SU-DHL-6 (cell line): ENCODE measurements around the gene RGS7.

Experiments used
- H2AFZ ChIP-seq: fragments of 200-600 bp; sonication (generic); 2 replicates; pipeline ENCODE4 v1.6.1; 2014; ENCODE audit warnings: low read depth, mild to moderate bottlenecking, moderate library complexity, mixed read lengths, antibody characterized with exemption, low read length; ENCODE audit not compliant: severe bottlenecking
- H3F3A ChIP-seq: fragments of 200-600 bp; shearing (Covaris generic); 2 replicates; pipeline ENCODE4 v1.6.0; 2016; ENCODE audit warnings: antibody characterized with exemption, mild to moderate bottlenecking; ENCODE audit not compliant: insufficient read depth
- H3K27ac ChIP-seq: fragments of 200-600 bp; sonication (generic); 2 replicates; pipeline ENCODE4 v1.5.1; 2016; ENCODE audit warnings: low read depth, mild to moderate bottlenecking, low read length, moderate library complexity, mixed read lengths
- H3K27me3 ChIP-seq: fragments of 200-600 bp; sonication (generic), shearing (Covaris generic); 2 replicates; pipeline ENCODE4 v1.6.0; 2014; ENCODE audit warnings: mild to moderate bottlenecking, low read length
- H3K36me3 ChIP-seq: fragments of 200-600 bp; sonication (generic); 2 replicates; pipeline ENCODE4 v1.6.1; 2014; ENCODE audit warnings: mild to moderate bottlenecking, low read length, mixed read lengths
- H3K4me2 ChIP-seq: fragments of 300-600, 200-600 bp; shearing (Covaris generic), sonication (generic); 2 replicates; pipeline ENCODE4 v1.6.0; 2014; ENCODE audit warnings: low read length, low read depth, mild to moderate bottlenecking; ENCODE audit not compliant: poor library complexity, severe bottlenecking
- H3K4me3 ChIP-seq: fragments of 200-600 bp; sonication (generic); 2 replicates; pipeline ENCODE4 v1.5.1; 2014; ENCODE audit warnings: antibody characterized with exemption, low read length, mild to moderate bottlenecking, mixed read lengths; ENCODE audit not compliant: insufficient read depth, poor library complexity, severe bottlenecking
- H3K79me2 ChIP-seq: fragments of 200-600 bp; sonication (generic); 2 replicates; pipeline ENCODE4 v1.6.1; 2014; ENCODE audit warnings: mild to moderate bottlenecking, low read length, moderate library complexity; ENCODE audit not compliant: insufficient read depth
- H3K9ac ChIP-seq: fragments of 200-600 bp; sonication (generic); 2 replicates; pipeline ENCODE4 v1.7.0; 2014; ENCODE audit warnings: mild to moderate bottlenecking, low read length
- H3K9me2 ChIP-seq: fragments of 200-600 bp; sonication (generic); replicated peaks from 2 replicates; pipeline ENCODE4 v1.6.1; 2014; ENCODE audit warnings: low read length; ENCODE audit not compliant: insufficient read depth
- H3K9me3 ChIP-seq: fragments of 200-600 bp; sonication (generic); 2 replicates; pipeline ENCODE4 v1.6.1; 2014; ENCODE audit warnings: low read length, mixed read lengths; ENCODE audit not compliant: insufficient read depth
- H4K20me1 ChIP-seq: fragments of 200-600 bp; sonication (generic); 2 replicates; pipeline ENCODE4 v1.6.1; 2014; ENCODE audit warnings: low read depth, mild to moderate bottlenecking, antibody characterized with exemption, low read length, moderate library complexity, mixed read lengths
- EZH2phosphoT487 ChIP-seq: fragments of 200-600 bp; sonication (generic), shearing (Covaris generic); conservative IDR thresholded peaks from 2 replicates; pipeline ENCODE4 v1.6.1; 2018; ENCODE audit warnings: mild to moderate bottlenecking, antibody characterized with exemption, low read length, moderate library complexity, mixed read lengths
- TF ChIP-seq, protein P1 (sequence below): fragments of 200-600 bp; sonication (generic); IDR thresholded peaks from one replicate; pipeline ENCODE4 v1.5.1; 2017; ENCODE audit warnings: antibody characterized with exemption, mild to moderate bottlenecking, low read length, moderate library complexity; ENCODE audit not compliant: insufficient read depth, poor library complexity, severe bottlenecking

RGS7 gene

DNA sequence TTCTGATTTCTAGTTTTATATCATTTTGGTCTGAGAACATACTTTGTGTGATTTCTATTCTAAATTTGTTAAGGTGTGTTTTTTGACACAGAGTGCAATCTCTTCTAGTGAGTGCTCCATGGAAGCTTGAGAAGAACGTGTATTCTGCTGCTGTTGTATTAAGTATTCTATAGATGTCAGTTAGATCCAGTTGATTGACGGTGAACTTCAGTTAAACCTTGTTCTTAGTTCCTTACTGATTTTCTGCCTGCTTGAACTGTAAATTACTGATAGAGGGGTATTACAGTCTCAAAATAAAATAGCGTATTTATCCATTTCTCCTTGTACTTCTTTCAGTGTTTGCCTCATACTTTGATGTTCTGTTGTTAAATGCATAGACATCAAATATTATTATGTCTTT, 497.0 kb downstream of the RGS7 start:
- Histone ChIP-seq H3K4me3 (no peak overlapping the region), H3K9me2 (no peaks in the 10 kb centered on the region), H3K27ac (no peak overlapping the region), H3F3A (no peaks in the 10 kb centered on the region), H3K27me3 (no peaks in the 10 kb centered on the region), H4K20me1 (no peaks in the 10 kb centered on the region), H2AFZ (no peak overlapping the region), H3K4me2 (no peak overlapping the region), H3K9me3 (no peaks in the 10 kb centered on the region), H3K9ac (no peak overlapping the region), H3K36me3 (no peaks in the 10 kb centered on the region), H3K79me2 (no peaks in the 10 kb centered on the region)
- no peak for TF ChIP-seq EZH2phosphoT487
- TF ChIP-seq, protein P1, sequence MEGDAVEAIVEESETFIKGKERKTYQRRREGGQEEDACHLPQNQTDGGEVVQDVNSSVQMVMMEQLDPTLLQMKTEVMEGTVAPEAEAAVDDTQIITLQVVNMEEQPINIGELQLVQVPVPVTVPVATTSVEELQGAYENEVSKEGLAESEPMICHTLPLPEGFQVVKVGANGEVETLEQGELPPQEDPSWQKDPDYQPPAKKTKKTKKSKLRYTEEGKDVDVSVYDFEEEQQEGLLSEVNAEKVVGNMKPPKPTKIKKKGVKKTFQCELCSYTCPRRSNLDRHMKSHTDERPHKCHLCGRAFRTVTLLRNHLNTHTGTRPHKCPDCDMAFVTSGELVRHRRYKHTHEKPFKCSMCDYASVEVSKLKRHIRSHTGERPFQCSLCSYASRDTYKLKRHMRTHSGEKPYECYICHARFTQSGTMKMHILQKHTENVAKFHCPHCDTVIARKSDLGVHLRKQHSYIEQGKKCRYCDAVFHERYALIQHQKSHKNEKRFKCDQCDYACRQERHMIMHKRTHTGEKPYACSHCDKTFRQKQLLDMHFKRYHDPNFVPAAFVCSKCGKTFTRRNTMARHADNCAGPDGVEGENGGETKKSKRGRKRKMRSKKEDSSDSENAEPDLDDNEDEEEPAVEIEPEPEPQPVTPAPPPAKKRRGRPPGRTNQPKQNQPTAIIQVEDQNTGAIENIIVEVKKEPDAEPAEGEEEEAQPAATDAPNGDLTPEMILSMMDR = no peak

DNA sequence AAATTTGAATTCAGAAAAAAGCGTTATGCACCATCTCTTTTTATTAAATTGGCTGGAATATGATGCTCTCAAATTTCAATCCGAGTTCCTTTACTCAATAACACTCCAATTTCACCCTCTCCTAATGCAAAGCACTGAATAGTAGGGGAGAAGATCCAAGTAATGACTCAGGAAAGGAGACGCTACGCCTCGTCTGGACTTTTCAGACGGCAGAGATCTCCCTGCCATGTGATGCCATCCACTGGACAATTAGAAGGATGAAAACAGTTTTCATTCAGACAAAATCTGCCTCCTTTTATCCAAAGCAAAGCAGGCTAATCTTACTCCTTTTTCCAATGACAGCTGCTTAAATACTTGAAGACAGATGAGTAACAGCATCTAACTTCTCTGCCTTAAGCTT, 502.6 kb downstream of the RGS7 start:
- Histone ChIP-seq H3K27me3 (no peaks in the 10 kb centered on the region), H4K20me1 (no peaks in the 10 kb centered on the region), H3K4me2 (no peak overlapping the region), H3K27ac (no peak overlapping the region), H3K4me3 (no peak overlapping the region), H3K9me2 (no peaks in the 10 kb centered on the region), H3K36me3 (no peaks in the 10 kb centered on the region), H3K79me2 (no peaks in the 10 kb centered on the region), H2AFZ (no peak overlapping the region), H3K9me3 (no peaks in the 10 kb centered on the region), H3F3A (no peaks in the 10 kb centered on the region), H3K9ac (no peak overlapping the region)
- TF ChIP-seq, protein P1 = no peak
- TF ChIP-seq EZH2phosphoT487 = no peak

DNA sequence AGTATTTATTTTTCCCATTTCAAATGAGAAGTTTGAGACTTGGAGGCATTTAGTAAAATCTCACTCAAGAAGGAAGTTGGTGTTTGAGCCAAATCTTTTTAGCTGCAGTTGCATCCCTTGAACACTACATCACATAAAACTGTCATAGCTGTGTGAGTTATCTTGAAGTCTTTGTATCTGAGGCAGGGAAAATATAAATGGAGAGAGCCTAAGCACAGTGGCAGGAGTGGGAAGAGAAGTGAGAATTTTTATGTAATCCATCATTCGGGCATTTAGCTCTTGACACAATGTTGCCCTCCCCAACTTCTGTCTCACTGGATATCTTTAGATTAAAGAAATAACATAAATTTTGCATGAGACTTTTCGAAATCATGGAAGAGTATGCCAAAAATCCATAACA, 509.7 kb downstream of the RGS7 start:
- Histone ChIP-seq H3K79me2 (no peaks in the 10 kb centered on the region), H3K27me3 (no peaks in the 10 kb centered on the region), H3K36me3 (no peaks in the 10 kb centered on the region), H2AFZ (no peak overlapping the region), H3K27ac (no peak overlapping the region), H3F3A (no peaks in the 10 kb centered on the region), H3K9me2 (no peaks in the 10 kb centered on the region), H3K9me3 (no peaks in the 10 kb centered on the region), H4K20me1 (no peaks in the 10 kb centered on the region), H3K4me2 (no peak overlapping the region), H3K9ac (no peak overlapping the region), H3K4me3 (no peak overlapping the region)
- TF ChIP-seq EZH2phosphoT487 = no peak
- TF ChIP-seq, protein P1 = no peak

DNA sequence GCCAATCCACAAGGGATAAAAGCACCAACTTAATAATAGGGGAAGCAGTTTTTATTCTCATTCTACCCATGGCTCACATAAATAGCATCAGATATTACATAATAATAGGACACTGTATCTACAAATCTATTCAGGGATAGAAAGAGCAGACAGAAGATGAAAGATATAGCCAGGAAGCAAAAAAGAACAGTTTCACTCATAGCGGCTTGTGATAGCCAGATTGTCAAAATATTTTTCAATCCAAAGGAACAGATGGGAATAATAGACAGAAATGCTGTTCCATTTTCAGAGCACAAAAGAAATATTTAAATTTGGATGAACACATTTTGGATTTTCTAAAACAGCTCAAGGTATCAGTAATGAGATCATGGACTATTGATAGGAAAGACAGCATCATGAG, 512.5 kb downstream of the RGS7 start:
- no peak overlapping the region for H3K9ac ChIP-seq
- no peaks in the 10 kb centered on the region for H4K20me1 ChIP-seq
- no peak overlapping the region for H2AFZ ChIP-seq
- no peaks in the 10 kb centered on the region for H3K9me3 ChIP-seq
- no peaks in the 10 kb centered on the region for H3F3A ChIP-seq
- no peak overlapping the region for H3K27ac ChIP-seq
- no peaks in the 10 kb centered on the region for H3K9me2 ChIP-seq
- no peak overlapping the region for H3K4me3 ChIP-seq
- no peak for TF ChIP-seq EZH2phosphoT487
- TF ChIP-seq, protein P1 = no peak
- H3K79me2 ChIP-seq = no peaks in the 10 kb centered on the region
- no peaks in the 10 kb centered on the region for H3K36me3 ChIP-seq
- H3K27me3 ChIP-seq = no peaks in the 10 kb centered on the region
- H3K4me2 ChIP-seq = no peak overlapping the region
